Stimulated activated CD8-positive, alpha-beta memory T cell treated with anti-CD3 and anti-CD28 coated beads, Interleukin-4, amount 100 ng/mL, for 24 hours (primary cell): ENCODE data around the gene RTL1.

Experiments used
- DNase-seq: peaks from one replicate; pipeline ENCODE4 v3.0.0-alpha.2; 2020; ENCODE audit warnings: low read depth

Gene RTL1

DNA sequence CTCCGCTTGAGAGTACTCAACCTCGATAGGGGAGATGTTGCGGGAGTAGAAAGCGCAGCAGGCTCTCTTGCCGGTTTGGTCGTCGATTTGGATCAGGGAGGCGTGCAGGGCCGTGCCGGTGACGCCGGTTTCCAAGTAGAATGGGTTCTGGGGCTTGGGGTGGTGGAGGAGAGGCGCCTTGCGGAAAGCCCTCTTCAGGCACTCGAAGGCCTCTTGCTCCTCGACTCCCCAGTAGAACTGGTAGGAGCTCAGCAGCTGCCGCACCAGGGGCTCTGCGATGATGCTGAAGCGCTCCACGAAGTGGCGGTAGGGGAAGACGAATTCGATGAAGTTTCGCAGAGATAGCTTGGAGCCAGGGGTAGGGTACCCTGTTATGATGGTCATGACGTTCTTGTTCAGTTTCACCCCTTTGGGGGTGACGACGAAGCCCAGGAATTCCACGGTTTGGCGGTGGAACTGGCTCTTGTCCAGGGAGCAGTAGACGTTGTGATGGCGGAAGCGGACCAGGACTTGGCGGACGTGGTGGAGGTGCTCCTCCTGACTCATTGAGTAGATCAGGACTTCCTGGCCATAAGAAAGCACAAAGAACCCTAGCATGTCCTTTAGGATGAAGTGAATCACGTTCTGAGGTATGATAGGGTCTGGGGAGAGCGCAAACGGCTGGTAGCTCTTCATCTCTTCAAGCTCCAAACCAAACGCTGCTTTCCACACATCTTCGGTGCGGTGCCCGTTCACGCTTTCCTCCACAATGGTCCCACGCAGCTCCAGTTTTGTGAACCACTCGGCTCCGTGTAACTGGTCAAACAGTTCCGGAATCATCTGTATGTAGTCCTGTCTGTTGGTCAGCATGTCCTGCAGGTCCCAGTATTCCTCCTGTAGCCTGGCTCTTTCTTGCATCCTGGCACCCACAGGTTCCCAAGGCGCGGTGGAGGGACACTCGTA is 21.2 kb downstream of the RTL1 start:
- DNase-seq: no peak

DNA sequence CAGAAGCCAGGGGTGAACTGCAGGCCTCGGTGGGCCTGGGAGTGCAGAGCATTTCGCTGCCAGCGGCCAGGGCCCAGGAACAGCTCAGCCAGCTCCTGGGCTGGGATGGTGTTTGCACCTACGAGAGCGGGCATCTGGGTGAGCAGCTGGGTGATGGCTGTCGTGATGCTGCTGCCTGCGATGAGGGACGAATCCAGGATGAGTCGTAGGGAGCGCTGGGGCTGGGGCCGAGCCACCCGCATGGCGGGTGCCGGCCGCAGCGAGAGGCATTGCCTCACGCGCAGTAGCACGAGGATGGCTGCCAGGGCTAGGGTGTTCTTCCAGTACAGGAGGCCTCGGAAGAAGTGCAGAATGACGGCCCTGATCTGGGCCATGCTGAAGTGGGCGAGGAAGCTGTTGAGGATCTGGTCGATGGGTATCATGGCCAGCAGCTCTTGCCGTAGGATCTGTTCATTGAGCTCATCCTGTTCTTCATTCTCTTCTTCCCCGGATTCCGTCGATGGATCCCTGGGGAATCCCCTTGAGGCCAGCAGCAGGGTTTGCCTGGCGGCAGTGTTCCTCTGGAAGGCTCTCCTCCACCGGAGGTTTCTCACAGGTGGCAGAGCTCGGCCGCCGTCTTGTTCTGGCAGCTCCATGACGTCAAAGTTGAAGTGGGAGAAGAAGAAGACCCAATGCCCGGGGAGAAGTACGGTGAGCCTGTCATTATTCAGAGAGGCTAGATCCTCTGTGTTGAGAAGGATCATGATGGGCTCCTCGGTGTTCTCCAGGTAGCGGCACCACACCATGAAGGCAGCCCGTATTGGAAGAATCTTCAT is 22.1 kb downstream of the RTL1 start:
- no peak for DNase-seq

DNA sequence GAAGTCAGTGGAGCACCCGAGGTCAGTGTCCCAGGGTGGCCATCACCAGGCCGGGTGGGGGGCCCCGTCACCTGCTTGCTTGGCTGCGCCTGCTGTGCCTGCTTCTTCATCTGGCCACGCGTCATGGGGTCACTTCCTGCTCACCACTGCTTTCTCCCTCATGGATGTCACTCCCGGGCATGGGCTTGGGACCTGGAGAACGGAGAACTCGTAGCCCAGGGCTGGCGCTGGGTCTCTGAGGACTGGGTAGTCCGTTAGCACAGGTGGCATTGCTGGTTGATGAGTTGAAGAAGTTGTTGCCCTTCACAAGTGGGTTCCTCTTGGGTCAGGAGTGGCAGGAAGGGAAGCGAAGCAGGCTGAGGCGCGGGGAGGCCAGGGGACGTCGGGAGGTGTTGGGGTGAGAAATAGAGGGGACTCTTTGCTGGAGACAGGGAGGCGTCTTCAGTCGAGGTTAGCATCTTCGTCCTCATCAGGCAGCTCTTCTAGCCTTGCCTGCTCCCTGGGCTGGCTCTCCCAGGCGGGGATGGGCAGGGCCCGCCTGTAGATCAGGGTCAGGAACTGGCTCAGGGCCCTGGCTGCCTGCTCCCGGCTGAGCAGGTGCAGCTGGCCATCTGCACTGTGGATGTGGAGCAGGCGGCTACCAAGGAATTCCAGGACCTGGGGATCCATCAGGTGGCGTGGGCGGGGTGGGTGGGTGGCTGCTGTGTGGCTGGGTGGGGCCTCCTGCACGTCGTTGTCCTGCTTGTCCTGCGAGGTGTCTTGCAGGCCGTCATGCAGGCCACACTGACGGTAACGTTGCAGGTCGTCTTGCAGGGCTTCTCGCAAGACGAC is 23.0 kb downstream of the RTL1 start:
- no peak for DNase-seq

DNA sequence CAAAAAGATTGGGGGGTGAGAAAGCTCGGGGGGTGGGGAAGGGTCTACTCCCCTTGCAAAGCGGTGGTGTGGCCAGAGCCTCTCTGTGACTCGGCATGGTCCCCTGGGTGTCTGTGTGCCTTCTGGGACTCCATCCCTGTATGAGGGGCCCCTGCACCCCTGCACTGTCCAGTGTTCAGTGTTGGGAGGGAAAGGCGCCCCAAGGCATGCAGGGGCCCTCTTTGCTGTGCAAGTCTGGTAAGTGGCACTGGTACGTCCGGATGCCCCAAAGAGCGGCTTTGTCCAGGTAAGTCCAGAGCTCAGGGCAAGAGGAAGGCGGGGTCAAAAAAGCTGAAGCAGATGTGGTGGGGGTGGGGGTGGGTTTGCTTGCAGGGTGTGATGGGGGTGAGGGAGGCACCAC is 23.7 kb downstream of the RTL1 start:
- DNase-seq: no peak

GRCh38 chr14:100879194-100879593 is 24.3 kb downstream of the RTL1 start:
- no peak for DNase-seq

DNA sequence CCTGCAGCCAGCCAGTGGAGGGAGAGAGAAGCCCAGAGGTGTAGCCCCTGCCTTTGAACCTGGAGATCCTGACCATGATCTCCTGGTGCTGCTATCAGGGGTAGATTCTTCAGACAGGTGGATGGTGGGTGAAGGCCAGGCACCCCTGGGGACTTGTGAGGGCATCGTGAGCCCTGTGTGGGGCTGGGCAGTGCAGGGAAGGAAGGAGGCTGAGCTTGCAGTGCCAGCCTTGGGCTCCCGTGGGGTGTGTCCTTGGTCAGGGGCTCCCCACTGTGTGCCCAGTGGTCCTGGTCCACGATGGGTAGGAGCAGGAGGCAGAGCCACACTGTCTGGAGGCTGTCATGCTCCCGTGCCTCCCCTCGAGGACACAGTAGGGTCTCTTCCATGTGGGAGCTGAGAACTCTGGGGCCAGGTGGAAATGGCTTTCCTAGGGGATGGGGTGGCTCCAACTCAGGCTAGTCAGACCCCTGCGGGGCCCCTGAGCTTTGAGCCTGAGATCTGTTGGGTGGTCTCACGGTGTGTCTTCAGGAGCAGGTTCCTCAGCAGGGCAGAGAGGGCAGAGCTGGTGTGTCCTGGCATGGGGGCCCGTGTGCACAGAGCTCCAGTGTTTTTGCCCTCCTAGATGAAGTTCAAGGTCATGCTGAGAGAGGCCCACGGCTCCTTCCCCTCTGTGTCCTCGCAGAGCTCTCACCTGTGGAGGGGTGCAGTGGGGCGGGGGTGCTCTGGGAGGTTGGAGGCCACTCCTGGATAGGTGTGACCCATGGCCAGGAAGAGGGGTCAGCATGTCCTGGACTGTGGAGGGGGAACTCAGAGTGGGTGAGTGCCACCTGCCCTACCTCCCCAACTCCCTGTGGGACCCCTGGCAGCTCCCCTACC is 25.0 kb downstream of the RTL1 start:
- DNase-seq: no peak

- no peak for DNase-seq
Observed at GRCh38 chr14:100875861-100876590, 27.5 kb downstream of the RTL1 start.

GRCh38 chr14:100875126-100875525 is 28.4 kb downstream of the RTL1 start:
- no peak for DNase-seq

- no peak for DNase-seq
Observed at GRCh38 chr14:100874411-100875091, 29.0 kb downstream of the RTL1 start.

GRCh38 chr14:100874051-100874410 is 29.5 kb downstream of the RTL1 start:
- DNase-seq: no peak

DNA sequence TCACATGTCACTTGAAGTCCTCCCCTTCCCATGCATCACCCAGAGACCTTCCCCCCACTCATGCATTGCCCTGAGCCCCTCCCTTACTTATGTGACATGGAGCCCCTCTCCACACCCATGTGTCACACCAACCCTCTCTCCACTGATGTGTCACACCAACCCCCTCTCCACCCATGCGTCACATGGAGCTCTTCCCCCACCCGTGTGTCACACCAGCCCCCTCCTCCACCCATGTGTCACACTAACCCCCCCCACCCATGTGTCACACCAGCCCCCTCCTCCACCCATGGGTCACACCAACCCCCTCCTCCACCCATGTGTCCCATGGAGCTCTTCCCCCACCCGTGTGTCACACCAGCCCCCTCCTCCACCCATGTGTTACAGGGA is 30.4 kb downstream of the RTL1 start:
- DNase-seq: no peak

DNA sequence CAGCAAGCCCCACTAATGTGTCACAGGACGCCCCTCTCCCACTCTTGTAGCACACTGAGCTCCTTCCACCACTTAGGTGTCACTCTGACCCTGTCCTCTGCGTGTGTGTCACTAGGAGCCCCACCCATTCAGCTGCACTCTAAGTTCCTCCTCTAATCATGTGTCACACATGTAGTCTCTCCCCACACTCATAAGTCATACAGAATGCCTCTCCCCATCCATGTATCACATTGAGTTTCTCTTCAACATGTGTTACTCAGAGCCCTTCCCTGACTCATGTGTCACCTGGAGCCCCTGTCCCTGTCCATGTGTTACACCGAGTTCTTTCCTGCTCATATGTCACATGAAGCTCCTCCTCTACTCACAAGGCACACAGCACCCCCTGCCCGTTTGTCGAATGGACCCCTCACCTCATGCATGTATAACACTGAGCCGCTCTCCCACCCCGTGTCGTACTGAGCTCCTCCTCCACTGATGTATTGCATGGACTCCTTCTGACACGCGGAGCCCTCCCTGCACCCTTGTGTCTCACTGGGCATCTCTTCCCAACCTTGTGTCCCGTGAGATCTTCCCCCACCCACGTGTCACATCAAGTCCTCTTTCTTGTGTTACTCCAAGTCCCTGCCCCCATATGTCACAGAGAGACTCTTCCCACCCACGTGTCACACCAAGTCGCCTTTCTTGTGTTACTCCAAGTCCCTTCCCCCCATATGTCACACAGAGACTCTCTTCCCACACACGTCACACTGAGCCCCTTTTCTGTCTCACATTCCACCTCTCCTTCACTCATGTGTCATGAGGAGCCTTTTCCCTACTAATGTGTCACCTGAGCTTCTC is 31.0 kb downstream of the RTL1 start:
- no peak for DNase-seq

GRCh38 chr14:100871234-100872186 is 32.0 kb downstream of the RTL1 start:
- DNase-seq: no peak

DNA sequence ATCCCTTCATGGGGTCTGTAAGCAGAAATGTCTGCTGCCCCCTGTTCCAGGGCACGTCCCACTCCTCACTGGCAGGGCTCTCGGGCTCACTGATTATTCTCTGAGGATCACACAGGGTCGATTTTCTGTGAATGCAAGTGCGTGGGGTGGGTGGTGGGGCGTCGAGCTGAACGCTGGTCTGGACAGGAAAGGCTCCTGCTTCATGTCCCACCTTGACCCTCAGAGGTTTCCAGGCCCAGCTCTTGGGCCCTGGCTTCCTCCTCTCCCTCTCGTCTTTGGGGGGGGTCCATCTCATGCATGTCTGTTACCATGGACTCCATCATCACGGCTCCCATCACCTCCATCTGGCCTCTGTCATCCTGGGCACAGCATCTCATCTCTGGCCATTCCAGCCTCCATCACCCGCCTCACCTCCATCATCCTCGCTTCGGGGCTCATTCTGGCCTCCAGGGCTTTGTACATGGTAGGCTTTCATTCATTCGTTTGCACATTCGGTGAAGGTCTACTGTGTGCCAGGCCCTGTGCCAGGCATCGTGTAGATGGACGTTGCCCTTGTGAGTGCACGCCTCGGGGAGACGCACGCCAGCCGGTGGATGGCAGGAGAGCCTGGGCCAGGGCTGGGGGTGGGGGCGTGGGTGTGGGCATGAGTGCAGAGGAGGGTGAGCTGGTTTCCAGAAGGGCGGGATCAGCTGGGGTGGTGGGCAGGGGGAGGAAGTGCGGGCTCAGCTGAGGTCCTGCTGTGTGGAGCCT is 34.7 kb downstream of the RTL1 start:
- no peak for DNase-seq

- no peak for DNase-seq
Observed at GRCh38 chr14:100867631-100868315, 35.7 kb downstream of the RTL1 start.
